K562 (cell line): ENCODE data around the gene XKR7. TPM values are rescaled to one million over a fixed set of nuclear protein-coding genes. Genes with fewer than 3 reads are reported as not detected.

Experiments used
- BMI1 ChIP-seq: fragments of 150-350 bp; IDR thresholded peaks from 2 replicates; pipeline ENCODE4 v1.6.1; 2014; ENCODE audit warnings: low read length
- CBX5 ChIP-seq: IDR thresholded peaks from 2 replicates; pipeline ENCODE4 v1.6.1; 2014; ENCODE audit warnings: low read depth, borderline replicate concordance
- CUX1 ChIP-seq: fragments of 200-800 bp; sonication (Bioruptor generic); IDR thresholded peaks from 2 replicates; pipeline ENCODE4 v1.6.1; 2016; ENCODE audit warnings: missing genetic modification characterization, missing compliant biosample characterization
- FOS ChIP-seq: IDR thresholded peaks from 3 replicates; pipeline ENCODE4 v1.6.1; 2011; ENCODE audit not compliant: insufficient read length; ENCODE audit errors: extremely low read depth
- HOXB6 ChIP-seq: fragments of 250-450 bp; sonication (Bioruptor Pico); IDR thresholded peaks from 2 replicates; pipeline ENCODE4 v1.5.1; 2022; ENCODE audit warnings: mild to moderate bottlenecking, borderline replicate concordance
- PHB ChIP-seq: fragments of 250-450 bp; sonication (Bioruptor Pico); IDR thresholded peaks from 2 replicates; pipeline ENCODE4 v1.5.0; 2021
- RBM34 ChIP-seq: fragments of 200-400 bp; formaldehyde crosslinking; IDR thresholded peaks from 2 replicates; pipeline ENCODE4 v1.6.1; 2018; ENCODE audit warnings: low read length, borderline replicate concordance; ENCODE audit not compliant: insufficient read depth
- SREBF1 ChIP-seq: fragments of 150-350 bp; IDR thresholded peaks from 2 replicates; pipeline ENCODE4 v1.6.1; 2014; ENCODE audit warnings: antibody characterized with exemption, low read depth, low read length, borderline replicate concordance
- TAF15 ChIP-seq: fragments of 200-400 bp; formaldehyde crosslinking; IDR thresholded peaks from 2 replicates; pipeline ENCODE4 v1.6.1; 2017; ENCODE audit warnings: mild to moderate bottlenecking, low read depth, low read length, moderate library complexity
- TBP ChIP-seq: optimal IDR thresholded peaks from 2 replicates; pipeline ENCODE3; 2011; ENCODE audit warnings: low read depth, low read length, improper control_type of control experiment
- TCF15 ChIP-seq: fragments of 250-450 bp; sonication (Bioruptor Pico); IDR thresholded peaks from 2 replicates; pipeline ENCODE4 v1.8.0; 2022; ENCODE audit warnings: moderate library complexity, mild to moderate bottlenecking, inconsistent platforms
- TCFL5 ChIP-seq: fragments of 250-450 bp; sonication (Bioruptor Pico); conservative IDR thresholded peaks from 2 replicates; pipeline ENCODE4 v1.6.1; 2021; ENCODE audit warnings: mild to moderate bottlenecking, moderate library complexity, matching md5 sums
- TEAD4 ChIP-seq, 2 experiments: sonication (generic) in 1 of 2; formaldehyde crosslinking in 1 of 2; IDR thresholded peaks; 2 replicates each; pipeline versions ENCODE4 v1.6.1 to v1.8.0; 2012 to 2022; ENCODE audit warnings: borderline replicate concordance in 1 of 2, inconsistent platforms in 1 of 2, low read length in 1 of 2, mild to moderate bottlenecking in 1 of 2, missing genetic modification reagents in 1 of 2
- TRIM28 ChIP-seq: fragments of 450-650 bp; IDR thresholded peaks from 2 replicates; pipeline ENCODE4 v1.6.1; 2017
- ZNF197 ChIP-seq: fragments of 200-800 bp; sonication (Bioruptor generic); IDR thresholded peaks from 2 replicates; pipeline ENCODE4 v1.6.1; 2016; ENCODE audit warnings: low read depth, missing genetic modification characterization, missing compliant biosample characterization
- ZNF740 ChIP-seq, 3 experiments: fragments of 200-800 bp in 1 of 3; sonication (Bioruptor generic) in 1 of 3; sonication (generic) in 1 of 3; formaldehyde crosslinking in 1 of 3; IDR thresholded peaks; 2 replicates each; pipeline versions ENCODE4 v1.6.1 to v1.8.0; 2016 to 2022; ENCODE audit warnings: mild to moderate bottlenecking in 2 of 3, missing compliant biosample characterization in 2 of 3, missing genetic modification characterization in 2 of 3, missing genetic modification reagents in 1 of 3
- ZNF830 ChIP-seq: fragments of 250-450 bp; sonication (Bioruptor Pico); IDR thresholded peaks from 2 replicates; pipeline ENCODE4 v1.5.0; 2021; ENCODE audit warnings: mild to moderate bottlenecking
- polyA plus RNA-seq, 8 experiments: library from polyadenylated mRNA; depleted of rRNA in 4 of 8; stranded (reverse) in 5 of 8; unstranded in 3 of 8; fragments of >200 nt; fragmentation: Nextera tagmentation in 2 of 8; fragmentation: Illumina TruSeq in 1 of 8; extraction: Ambion mirVana in 2 of 8; extraction: Trizol in 1 of 8; gene quantifications; 2 replicates each; pipeline versions ENCODE4 v1.2.1 to v1.2.3, GENCODE V29; 2011 to 2014; ENCODE audit warnings: inconsistent platforms in 1 of 8, missing spikeins in 1 of 8
- total RNA-seq, 7 experiments: library from RNA; depleted of rRNA in 6 of 7; stranded (reverse); fragments of >200 nt in 6 of 7; fragmentation: Illumina TruSeq in 2 of 7; extraction: Trizol in 2 of 7; gene quantifications; 2 replicates each; pipeline versions ENCODE4 v1.2.1 to v1.2.3, GENCODE V29; 2011 to 2021; ENCODE audit warnings: low replicate concordance in 1 of 7

Gene XKR7
- total and polyA plus RNA-seq, 9 of the 15 experiments (the other 6 are each of a cell fraction or from before 2014, with no cell fraction given), result 0.02 TPM; not detected in 8

GRCh38 chr20:31968291-31969126, 558 bp downstream of the XKR7 start (continued):
- TF ChIP-seq FOS (no peak), RBM34 (no peak), TRIM28 (no peak), TEAD4 (IDR thresholded peaks at IDR 0.05; ENCODE audit: low read length) (0 out of 2 replicates have a peak, but pooled peaks have one; percentile 28), TEAD4 (CRISPR knock-in tag; IDR thresholded peaks at IDR 0.05; ENCODE audit: borderline replicate concordance) (peak; percentile 100), TCF15 (CRISPR knock-in tag) (0 out of 2 replicates have a peak, but pooled peaks have one; percentile 25), CUX1 (CRISPR knock-in tag) (0 out of 2 replicates have a peak, but pooled peaks have one; percentile 30), TAF15 (no peak), BMI1 (no peak), CBX5 (no peak), ZNF197 (peak; percentile 98), PHB (CRISPR knock-in tag) (0 out of 2 replicates have a peak, but pooled peaks have one; percentile 23), ZNF740 (CRISPR knock-in tag; IDR thresholded peaks at IDR 0.05) (peak; percentile 91), ZNF740 (tag; IDR thresholded peaks at IDR 0.05) (0 out of 4 replicates have a peak, but pooled peaks of 1 of the 2 experiments have one; percentile 29), TCFL5 (CRISPR knock-in tag) (no peak), SREBF1 (peak; percentile 94), ZNF830 (no peak), HOXB6 (CRISPR knock-in tag) (no peak), TBP (no peak)
